AG08395 (cell line): ENCODE data around the gene AUH.

Experiments used
- DNase-seq: peaks from one replicate; pipeline ENCODE4 v3.0.0; 2012; ENCODE audit warnings: mixed read lengths, low spot score

AUH gene

DNA sequence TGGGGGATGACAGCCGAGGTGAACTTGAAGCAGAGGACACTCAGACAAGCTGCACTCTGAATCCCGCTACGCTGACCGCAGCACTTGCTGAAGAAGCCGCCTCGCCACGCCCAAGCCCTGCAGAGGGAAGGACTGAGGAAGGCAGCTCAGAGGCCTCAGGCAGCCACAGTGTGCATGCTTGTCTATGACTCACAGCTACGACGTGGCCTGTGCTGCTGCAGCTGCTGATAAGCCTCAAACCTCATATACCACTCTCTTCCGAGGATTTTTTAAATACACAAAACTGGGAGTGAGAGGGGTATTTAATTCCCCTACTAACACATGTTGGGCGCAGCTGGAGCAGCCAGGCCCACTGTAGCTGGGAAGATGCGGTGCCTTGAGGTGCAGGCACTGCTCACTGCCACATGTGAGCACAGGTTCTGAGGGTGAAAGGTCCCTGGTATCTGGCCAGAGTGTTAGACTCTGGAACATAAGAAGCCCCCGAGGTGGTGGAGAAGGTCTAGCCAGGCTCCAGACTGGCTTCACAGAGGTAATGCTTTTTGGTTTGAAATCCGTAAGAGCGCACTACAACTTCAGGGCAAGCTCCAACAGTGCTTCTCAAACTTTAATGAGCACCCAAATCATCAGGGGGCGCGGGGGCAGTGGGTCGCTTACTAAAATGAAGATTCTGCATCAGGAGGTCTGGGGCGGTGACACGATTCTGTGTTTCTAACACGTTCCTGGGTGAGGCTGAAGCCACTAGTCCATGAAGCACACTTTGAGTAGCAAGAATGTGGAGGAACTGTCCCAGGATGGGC lies 196.8 kb downstream of the AUH start:
- peak; percentile 96 for DNase-seq
